Measurements from ENCODE around the gene PROX1.

DNA sequence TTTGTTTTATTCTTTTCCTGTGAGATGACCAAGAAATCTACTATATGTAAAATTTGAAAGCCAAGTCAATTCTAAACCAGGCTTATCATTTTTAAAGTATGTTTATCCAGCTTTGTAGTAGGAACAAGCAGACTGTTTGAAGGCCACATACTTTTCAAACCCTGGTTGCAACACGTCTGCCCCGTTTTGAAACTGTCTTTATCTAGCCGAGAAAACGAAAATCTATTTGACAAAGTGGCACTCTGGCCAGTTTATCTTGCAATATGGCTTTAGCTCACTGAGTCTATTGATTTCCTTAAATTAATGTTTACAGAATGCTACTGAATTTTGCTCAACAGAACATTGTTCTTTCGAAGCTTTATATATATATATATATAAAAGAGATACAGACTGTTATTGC lies 39.7 kb downstream of the PROX1 start:
- TF ChIP-seq, protein P1, sequence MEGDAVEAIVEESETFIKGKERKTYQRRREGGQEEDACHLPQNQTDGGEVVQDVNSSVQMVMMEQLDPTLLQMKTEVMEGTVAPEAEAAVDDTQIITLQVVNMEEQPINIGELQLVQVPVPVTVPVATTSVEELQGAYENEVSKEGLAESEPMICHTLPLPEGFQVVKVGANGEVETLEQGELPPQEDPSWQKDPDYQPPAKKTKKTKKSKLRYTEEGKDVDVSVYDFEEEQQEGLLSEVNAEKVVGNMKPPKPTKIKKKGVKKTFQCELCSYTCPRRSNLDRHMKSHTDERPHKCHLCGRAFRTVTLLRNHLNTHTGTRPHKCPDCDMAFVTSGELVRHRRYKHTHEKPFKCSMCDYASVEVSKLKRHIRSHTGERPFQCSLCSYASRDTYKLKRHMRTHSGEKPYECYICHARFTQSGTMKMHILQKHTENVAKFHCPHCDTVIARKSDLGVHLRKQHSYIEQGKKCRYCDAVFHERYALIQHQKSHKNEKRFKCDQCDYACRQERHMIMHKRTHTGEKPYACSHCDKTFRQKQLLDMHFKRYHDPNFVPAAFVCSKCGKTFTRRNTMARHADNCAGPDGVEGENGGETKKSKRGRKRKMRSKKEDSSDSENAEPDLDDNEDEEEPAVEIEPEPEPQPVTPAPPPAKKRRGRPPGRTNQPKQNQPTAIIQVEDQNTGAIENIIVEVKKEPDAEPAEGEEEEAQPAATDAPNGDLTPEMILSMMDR (IDR thresholded peaks at IDR 0.05): no peak
- no peak for TF ChIP-seq EZH2 (IDR thresholded peaks at IDR 0.05)

Data from neural progenitor cell (in vitro differentiated cells).